ENCODE data around the gene HIGD2A. TPM values are rescaled to one million over a fixed set of nuclear protein-coding genes. Genes with fewer than 3 reads are reported as not detected.

The HIGD2A gene
- total RNA-seq, 2 donors from 2014 or later: 173 to 227 TPM

GRCh38 chr5:176410486-176411180 lies 22.1 kb downstream of the HIGD2A start:
- Histone ChIP-seq H3K9ac (ENCODE audit: low read depth in 2 of 2, low read length in 2 of 2) (no peak overlapping the region), H3K36me3 (no peaks in the 10 kb centered on the region), H3K27me3 (no peaks in the 10 kb centered on the region), H3K9me3 (no peaks in the 10 kb centered on the region), H3K27ac (no peak overlapping the region), H3K4me1 (peaks cover 3% of the 10 kb centered on the region), H3K4me3 (no peak overlapping the region)
- intact Hi-C loops (cut with DNase I): loop anchor here (10.0 kb wide), 1 partner anchor 124 kb away; the partner anchor contains the start of gene RNF44
- no peak for DNase-seq
- TF ChIP-seq CTCF (IDR thresholded peaks at IDR 0.05): no peak

- intact Hi-C loops (cut with DNase I): loop anchor here (10.0 kb wide), 1 partner anchor 122 kb away; the partner anchor contains the start of gene RNF44
- H3K9ac ChIP-seq (ENCODE audit: low read depth in 2 of 2, low read length in 2 of 2): no peak overlapping the region
- no peaks in the 10 kb centered on the region for H3K36me3 ChIP-seq
- H3K27me3 ChIP-seq: no peaks in the 10 kb centered on the region
- no peak overlapping the region for H3K4me3 ChIP-seq
- TF ChIP-seq CTCF (IDR thresholded peaks at IDR 0.05): no peak
- DNase-seq: no peak
- no peak overlapping the region for H3K27ac ChIP-seq
- H3K9me3 ChIP-seq: no peaks in the 10 kb centered on the region
- no peaks in the 10 kb centered on the region for H3K4me1 ChIP-seq
Measured at GRCh38 chr5:176412517-176413254, 24.1 kb downstream of the HIGD2A start.

GRCh38 chr5:176413255-176413565 lies 24.7 kb downstream of the HIGD2A start:
- Histone ChIP-seq H3K27me3 (no peaks in the 10 kb centered on the region), H3K4me3 (no peak overlapping the region), H3K9me3 (no peaks in the 10 kb centered on the region), H3K36me3 (no peaks in the 10 kb centered on the region), H3K27ac (no peak overlapping the region), H3K9ac (ENCODE audit: low read depth in 2 of 2, low read length in 2 of 2) (no peak overlapping the region), H3K4me1 (no peaks in the 10 kb centered on the region)
- DNase-seq: no peak
- no peak for TF ChIP-seq CTCF (IDR thresholded peaks at IDR 0.05)
- intact Hi-C loops (cut with DNase I): loop anchor here (10.0 kb wide), 1 partner anchor 122 kb away; the partner anchor contains the start of gene RNF44

- Histone ChIP-seq H3K9me3 (no peaks in the 10 kb centered on the region), H3K27ac (no peak overlapping the region), H3K36me3 (no peaks in the 10 kb centered on the region), H3K9ac (ENCODE audit: low read depth in 2 of 2, low read length in 2 of 2) (peak overlapping the region; percentile 47 to 62), H3K4me3 (no peak overlapping the region), H3K4me1 (no peaks in the 10 kb centered on the region), H3K27me3 (no peaks in the 10 kb centered on the region)
- intact Hi-C loops (cut with DNase I): loop anchor here (10.0 kb wide), 1 partner anchor 121 kb away; the partner anchor contains the start of gene RNF44
- DNase-seq: no peak
- no peak for TF ChIP-seq CTCF (IDR thresholded peaks at IDR 0.05)
Measured at GRCh38 chr5:176413709-176414191, 25.2 kb downstream of the HIGD2A start.

- Histone ChIP-seq H3K27ac (no peak overlapping the region), H3K4me1 (no peaks in the 10 kb centered on the region), H3K27me3 (no peaks in the 10 kb centered on the region), H3K4me3 (peak overlapping the region; percentile 97), H3K9me3 (no peaks in the 10 kb centered on the region), H3K9ac (ENCODE audit: low read depth in 2 of 2, low read length in 2 of 2) (peak overlapping the region; percentile 62 to 99), H3K36me3 (no peaks in the 10 kb centered on the region)
- TF ChIP-seq CTCF (IDR thresholded peaks at IDR 0.05): no peak
- DNase-seq: no peak
- intact Hi-C loops (cut with DNase I): loop anchor here (10.0 kb wide), 1 partner anchor 120 kb away; the partner anchor contains the start of gene RNF44
Measured at GRCh38 chr5:176414704-176415103, 26.2 kb downstream of the HIGD2A start.
